IPS DF 4.7 (cell line): ENCODE results near the gene SEMA6C.
A peak's percentile ranks its signal among the peaks of the same experiment; 100 is the strongest.
"Not testable (repeated sequence)": the region's sequence is repeated elsewhere in the genome, so short reads cannot be mapped to it uniquely, and the experiment has no call there.

Source experiments
- DNase-seq: peaks from one replicate; pipeline ENCODE4 v3.0.0-alpha.2; 2013; ENCODE audit warnings: low spot score; ENCODE audit errors: extremely low read depth

Gene SEMA6C, protein sequence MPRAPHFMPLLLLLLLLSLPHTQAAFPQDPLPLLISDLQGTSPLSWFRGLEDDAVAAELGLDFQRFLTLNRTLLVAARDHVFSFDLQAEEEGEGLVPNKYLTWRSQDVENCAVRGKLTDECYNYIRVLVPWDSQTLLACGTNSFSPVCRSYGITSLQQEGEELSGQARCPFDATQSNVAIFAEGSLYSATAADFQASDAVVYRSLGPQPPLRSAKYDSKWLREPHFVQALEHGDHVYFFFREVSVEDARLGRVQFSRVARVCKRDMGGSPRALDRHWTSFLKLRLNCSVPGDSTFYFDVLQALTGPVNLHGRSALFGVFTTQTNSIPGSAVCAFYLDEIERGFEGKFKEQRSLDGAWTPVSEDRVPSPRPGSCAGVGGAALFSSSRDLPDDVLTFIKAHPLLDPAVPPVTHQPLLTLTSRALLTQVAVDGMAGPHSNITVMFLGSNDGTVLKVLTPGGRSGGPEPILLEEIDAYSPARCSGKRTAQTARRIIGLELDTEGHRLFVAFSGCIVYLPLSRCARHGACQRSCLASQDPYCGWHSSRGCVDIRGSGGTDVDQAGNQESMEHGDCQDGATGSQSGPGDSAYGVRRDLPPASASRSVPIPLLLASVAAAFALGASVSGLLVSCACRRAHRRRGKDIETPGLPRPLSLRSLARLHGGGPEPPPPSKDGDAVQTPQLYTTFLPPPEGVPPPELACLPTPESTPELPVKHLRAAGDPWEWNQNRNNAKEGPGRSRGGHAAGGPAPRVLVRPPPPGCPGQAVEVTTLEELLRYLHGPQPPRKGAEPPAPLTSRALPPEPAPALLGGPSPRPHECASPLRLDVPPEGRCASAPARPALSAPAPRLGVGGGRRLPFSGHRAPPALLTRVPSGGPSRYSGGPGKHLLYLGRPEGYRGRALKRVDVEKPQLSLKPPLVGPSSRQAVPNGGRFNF

DNA sequence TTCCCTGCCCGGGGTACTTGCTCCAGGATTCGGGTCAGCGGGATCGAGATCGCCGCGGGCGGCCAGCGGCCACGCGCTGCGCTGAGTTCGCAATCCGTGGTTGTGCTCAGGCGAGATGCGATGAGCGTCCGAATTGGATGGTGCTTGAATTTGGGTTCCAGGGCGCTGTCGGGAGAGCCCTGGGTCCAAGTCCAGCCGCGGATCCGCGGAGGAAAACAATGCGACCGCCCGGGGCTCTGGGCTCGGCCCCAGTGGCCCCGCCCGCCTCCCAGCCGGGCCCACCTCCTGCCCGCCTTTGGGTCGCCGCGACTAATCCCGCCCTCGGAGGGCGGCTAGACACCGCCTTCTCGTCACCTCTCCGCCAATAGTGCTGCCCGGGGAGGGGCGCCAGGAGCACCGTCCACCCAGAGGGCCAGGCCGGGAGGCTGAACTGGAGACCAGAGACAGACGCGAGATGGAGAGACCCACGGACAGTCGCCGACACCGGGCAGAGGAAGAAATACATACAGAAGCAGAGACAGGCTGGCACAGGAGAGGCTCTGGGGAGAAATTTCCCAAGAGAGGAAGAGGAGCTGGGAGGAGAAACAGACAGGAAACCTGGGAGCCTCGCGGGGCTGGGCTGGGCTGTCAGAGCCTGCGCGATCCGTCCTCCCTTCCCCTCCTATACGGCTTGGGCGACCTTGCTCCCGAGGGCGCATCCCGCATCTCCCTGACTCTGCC is at the start of gene SEMA6C:
TSS of gene SEMA6C (minus strand) at position 220 of the 720 bp plus-strand sequence. CDS start 4,010 bp downstream, outside the sequence.
- no peak for DNase-seq

DNA sequence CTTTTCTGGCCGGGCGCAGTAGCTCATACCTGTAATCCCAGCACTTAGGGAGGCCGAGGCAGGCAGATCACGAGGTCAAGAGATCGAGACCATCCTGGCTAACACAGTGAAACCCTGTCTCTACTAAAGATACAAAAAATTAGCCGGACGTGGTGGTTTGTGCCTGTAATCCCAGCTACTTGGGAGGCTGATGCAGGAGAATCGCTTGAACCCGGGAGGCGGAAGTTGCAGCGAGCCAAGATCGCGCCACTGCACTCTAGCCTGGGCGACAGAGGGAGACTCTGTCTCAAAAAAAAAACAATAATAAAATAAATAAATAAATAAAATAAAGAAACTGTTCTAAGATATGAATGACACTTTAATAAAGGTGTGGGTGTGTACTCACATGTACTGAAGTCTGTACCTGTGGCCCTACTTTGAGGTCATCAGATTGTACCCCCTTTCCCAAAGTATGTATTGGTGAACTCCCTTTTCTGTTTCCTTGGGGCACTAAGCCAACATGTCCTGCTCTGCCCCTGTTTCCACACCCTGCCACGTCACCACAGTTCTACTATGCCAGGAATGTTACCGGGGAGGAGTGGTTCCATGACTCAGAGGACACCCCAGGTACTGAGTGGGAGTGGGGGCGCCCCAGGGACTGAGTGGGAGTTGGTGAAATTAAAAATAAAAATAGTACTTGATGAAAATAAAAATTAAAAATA is 48.6 kb upstream of the SEMA6C start:
- DNase-seq: not testable (repeated sequence)

DNA sequence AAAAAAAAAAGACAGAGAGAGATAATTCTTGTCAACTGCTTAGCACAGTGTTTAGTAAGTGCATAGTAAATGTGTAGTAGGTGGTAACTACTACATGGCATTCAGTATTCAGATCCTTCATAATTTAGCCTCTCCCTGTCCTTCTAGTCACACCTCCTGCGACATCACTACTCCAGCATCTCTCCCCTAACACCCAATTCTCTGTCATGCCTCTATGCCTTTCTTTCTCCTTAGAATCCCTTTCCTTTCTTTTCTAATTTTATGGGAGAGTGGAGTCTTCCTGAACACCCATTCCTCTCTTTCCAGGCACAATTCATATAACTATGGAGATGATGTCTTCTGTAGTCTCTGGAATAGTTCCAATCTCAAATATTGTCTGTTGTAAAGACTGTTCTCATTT is 47.4 kb upstream of the SEMA6C start:
- no peak for DNase-seq

DNA sequence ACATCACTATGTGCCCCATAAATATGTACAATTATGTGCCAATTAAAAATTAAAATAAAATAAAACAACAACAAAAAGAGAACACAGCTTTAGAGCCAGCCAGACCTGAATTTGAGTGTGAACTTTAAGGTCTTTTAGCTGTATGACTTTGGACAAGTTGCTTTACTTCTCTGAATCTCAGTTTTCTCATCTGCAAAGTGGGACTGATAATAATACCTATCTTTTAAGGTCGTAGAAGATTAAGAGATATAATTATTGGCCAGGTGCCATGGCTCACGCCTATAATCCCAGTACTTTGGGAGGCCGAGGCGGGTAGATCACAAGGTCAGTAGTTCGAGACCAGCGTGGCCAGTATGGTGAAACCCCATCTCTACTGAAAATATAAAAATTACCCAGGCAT is 46.9 kb upstream of the SEMA6C start:
- DNase-seq: no peak

DNA sequence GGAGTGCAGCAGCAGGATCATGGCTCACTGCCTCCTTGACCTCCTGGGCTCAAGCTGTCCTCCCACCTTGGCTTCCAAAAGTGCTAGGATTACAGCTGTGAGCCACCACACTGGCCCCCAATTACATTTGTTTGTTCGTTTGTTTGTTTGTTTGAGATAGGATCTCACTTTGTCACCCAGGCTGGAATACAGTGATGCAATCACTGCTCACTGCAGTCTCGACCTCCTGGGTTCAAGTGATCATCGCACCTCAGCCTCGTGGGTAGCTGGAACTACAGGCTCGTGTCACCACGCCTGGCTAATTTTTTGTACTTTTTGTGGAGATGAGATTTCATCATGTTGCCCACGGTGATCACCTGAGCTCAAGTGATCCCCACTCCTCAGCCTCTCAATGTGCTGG is 45.6 kb upstream of the SEMA6C start:
- DNase-seq: no peak

DNA sequence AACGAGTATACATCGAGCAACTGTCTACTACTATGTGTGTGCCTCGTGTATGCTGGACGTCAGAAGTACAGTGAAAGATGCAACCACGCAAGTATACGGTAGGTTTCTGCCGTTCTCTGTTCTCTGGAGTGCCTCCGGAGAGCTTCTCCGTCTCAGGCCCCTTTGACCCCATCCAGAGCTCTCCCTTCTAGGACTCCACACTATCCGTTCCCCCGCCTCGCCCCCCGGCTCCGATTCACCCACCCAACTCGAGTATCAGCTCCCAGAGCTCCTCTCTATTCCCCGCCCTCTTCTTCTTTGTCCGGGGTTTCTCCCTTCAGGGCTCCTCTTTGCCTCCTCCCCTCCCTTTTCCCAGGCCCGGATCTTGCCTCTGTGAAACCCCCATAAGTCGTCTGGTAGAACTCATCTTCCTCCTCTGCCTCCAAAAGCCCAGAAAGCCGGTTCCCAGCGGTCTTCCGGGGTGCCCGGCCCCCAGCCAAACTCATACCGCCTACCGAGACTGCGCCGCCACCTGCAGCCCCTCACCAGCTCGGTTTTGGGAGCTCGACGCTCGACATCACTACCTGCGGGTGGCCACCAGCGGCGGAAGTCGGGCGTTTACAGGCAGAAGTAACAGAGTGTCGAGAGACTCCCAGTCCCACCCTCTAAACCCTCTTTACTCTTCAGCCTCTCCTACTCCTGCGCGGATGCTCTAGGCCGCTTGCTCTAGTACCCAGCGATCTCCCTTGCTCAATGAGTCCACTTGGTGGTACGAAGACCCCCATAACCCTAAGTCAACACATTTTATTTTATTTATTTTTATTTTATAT is 43.4 kb upstream of the SEMA6C start, which contains the start of gene VPS72:
TSS of gene VPS72 (minus strand) at position 561 of the 809 bp plus-strand sequence. CDS start at position 485, 76 bp downstream.
- no peak for DNase-seq

DNA sequence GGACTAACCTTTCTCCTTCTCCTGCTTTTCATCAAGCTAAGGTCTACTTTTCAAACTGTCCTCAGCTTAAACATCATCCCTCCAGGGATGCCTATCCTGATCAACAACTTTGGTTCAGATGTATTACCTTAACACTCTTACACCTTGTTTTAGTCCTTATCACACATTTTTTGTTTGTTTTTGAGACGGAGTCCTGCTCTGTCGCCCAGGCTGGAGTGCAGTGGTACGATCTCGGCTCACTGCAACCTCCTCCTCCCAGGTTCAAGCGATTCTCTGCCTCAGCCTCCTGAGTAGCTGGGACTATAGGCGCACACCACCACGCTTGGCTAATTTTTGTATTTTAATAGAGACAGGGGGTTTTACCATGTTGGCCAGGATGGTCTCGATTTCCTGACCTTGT is 42.2 kb upstream of the SEMA6C start:
- DNase-seq: not testable (repeated sequence)

DNA sequence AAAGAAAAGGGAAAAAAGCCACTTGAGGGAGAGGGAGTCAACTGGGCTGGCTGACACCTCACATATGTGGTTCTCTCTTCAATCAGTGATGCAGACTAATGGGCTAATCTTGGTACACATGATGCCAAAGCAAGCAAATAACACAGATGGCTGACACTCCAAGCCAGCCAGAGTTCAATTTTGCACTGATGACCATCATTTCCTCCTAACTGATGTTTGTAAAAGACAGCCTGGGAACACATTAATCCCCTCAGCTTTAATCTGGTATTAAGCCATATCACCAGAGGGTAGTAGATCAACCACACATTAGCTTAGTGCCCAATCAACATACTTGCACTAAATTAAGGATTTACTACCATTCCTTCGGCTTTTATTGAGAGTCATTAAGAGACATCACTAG is 40.8 kb upstream of the SEMA6C start:
- DNase-seq: no peak

DNA sequence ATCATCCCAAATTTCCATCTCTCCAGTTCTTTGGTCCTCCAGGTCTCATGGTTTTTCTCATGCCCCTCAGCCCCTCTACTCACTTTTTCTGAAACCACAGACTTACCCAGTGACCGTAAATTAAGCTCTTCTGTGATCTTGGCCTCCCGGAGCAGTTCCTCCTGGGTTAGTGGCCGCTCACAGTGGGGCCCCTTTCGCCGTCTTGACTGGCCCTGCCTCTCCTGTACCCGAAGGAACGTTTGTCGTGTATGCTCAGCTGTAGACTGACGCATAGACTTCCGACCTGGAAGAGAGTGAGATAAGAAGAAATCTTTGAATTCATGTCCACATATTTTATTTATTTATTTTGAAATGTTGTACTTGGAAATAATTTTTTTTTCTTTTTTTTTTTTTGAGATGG is 37.8 kb upstream of the SEMA6C start:
- no peak for DNase-seq

DNA sequence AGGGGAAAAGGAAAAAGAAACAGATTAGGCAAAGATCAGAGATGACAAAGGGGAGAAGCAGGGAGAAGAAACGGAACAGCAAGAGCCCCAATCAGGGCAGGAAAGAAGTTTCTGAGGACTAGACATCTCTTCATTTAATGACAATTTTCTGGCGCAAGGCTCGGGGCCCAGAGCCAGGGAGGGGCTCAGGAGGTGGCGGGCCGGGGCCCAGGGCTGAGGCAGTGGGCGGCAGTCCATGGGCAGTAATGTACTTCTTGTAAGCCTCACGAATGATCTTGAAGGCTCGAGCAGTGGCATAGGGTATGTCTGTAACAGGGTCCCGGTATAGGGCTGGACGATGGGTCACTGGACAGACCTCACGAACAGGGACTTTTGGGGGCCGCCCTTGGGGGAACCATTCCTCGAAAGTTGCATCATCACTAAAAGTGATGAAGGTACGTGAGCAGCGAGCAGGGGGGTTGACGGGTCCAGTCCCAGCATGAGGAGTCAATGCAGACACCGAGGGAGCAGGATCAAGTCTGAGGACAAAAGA is 30.1 kb upstream of the SEMA6C start:
- DNase-seq: no peak

DNA sequence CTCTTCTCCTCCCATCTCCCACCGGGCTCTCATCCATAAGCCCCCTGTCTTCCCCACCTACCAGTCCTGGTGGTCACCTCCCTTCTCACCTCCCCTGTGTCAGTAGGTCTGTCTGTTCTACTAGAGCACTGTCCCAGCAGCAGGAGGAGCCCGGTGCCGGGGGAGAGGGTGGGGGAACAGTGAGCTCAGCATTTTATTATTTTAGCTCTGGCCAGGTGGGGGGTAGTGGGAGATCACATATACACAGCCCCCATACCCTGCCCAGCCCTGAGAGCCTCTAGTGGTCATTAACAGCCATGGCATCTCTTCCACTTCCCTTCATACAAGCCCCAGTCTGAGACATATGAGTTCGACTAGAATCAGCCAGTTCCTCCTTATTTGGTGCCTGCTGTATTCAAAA is 29.4 kb upstream of the SEMA6C start, which contains the start of gene TMOD4:
TSS of gene TMOD4 (minus strand) at position 119 of the 400 bp plus-strand sequence. CDS start 1,106 bp downstream, outside the sequence.
- DNase-seq: no peak

DNA sequence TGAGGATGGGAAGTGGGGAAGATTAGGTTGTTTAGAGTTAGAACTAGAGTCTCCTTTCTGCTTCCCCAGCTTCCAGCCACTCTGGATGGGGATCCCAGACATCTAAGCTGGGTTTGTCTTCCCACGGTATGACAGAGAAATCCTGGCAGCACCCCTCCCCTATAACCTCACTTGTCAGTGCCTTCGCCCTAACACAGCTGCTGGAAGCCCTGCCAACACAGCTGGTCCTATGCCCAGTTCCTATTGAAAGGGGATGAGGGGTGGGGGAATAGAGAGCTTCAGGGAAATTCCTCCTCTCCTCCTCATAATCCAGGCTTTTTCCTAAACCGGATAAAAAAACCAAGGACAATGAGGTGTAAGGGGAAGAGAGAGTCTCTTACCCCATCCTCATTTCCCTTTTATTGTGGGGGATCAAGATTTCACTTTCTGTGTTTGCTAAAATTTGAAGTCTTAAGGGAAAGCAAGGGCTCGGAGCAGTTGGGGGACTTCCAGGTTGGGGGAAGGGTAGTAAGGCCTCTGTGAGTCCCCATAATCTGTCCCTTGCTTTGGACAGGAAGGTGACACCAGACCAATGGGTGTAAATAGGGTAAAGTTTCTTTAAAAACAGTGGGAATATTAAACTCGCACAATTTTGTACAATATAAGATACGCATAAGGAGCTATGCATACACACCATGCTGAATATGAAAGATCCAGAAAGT is 28.8 kb upstream of the SEMA6C start:
- no peak for DNase-seq

DNA sequence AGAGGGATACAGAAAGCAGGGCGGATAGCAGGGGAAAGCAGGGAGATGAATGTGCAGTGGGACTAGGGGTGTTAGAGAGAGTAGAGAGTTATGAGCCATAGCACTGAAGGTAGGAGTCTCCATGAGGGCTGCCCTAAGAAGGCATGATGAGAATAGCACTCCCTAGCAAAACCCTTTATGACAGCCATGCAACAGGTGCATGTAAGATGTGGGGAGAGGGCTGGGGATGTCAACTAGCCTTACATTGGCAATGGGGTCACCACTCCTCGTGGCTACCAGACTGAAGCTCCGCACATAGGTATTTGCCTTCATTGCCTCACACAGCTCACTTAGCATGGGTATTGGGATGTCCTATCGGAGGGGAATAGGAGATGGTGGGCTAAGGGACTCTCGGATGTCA is 24.8 kb upstream of the SEMA6C start:
- no peak for DNase-seq

DNA sequence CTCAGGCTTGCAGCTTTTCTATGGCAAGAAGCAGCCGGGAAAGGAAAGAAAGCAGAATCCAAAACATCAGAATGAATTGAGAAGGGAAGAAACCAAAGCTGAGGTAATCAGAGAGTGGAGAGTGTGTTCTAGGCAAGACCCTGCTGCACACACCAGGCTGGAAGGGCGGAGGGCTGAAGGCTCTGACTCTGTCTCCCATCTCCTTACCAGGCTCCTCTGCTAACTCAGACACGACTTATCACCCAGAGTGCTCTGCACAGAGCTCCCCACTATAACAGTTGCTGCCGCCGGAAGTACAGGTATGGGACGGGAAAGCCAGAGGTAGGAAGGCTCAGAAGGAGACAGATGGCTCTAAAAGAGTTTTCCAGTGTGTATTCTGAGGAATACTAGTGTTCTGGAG is 20.7 kb upstream of the SEMA6C start:
- DNase-seq: no peak

DNA sequence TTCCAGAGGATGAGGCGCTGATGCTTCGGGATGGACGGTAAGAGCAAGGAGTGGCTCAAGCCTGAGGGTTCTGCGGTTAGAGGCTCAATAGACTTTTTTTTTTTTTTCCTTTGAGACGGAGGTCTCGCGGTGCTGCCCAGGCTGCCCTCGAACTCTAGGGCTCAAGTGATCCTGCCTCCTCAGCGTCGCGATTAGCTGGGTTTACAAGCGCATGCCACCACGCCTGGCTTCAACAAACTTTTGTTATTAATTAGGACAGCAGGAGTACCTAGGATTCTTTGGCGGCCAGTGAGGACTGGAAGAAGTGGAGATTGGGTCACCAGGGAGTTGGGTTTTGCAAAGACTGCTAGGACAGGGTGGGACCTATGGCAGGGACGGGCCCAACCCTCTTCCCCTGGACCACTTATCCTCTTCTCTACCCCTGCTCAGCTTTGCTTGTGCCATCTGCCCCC is 20.1 kb upstream of the SEMA6C start:
- no peak for DNase-seq

DNA sequence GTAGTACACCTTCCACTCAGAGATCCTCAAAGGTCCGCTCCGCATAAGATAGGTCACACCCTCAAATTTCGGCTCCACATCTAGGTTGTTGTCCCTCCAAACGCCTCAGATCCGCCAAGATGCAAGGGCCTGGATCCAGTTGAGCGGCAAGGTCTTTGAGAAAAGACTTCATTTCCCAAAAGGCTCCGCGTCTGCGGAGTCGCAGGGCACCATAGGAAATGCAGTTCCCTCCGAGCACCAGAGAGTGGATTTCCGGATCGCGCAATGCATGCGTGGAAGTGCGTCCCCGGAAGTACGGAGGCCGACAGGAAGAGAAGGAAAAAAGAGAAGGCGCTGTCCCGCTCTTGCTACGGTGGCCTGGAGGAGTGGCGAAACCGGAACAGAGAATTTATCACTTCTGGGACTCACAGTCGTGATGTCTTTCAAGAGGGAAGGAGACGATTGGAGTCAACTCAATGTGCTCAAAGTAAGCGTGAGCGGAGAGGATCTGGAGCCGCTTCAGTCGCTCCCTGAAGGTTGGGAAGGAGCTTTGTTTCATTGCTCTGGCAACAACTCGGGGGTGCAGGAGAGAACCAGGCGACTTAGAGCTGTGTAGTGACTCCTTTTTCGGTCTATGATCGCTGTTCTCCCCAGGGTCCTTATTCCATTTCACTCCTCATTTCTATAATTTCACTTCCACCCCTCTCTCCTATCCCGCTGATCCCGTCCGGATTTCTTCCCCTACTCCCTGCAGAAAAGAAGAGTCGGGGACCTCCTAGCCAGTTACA is 19.5 kb upstream of the SEMA6C start, which contains the start of the genes LYSMD1 and SCNM1:
TSS of gene LYSMD1 (minus strand) at position 165 of the 767 bp plus-strand sequence. CDS start 644 bp downstream, outside the sequence.
TSS of gene SCNM1 (plus strand) at position 407 of the 767 bp plus-strand sequence. CDS start at position 416, 9 bp downstream.
- DNase-seq: peak; percentile 95

DNA sequence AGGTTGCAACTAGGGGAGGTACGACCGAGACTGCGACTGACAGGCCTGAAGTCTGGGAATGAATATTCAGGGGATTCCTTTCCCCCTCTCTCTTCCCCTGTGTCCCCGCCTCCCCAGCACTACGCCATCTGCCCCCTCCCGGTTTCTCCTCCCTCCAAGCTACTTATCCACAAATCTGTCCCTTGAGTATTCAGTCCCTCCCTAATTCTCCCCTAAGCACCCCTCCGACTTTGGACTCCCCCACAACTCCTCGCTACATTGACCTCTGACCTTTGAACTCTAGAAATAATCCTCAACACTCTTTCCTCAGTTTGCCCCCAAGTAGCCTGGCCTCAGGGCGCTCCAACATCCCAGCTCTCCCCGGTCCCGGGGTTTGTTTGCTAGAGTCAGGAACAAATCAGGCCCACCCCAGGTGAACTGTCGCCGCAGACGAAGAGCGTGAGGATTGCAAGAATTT is 18.9 kb upstream of the SEMA6C start:
- DNase-seq: no peak
